HG02885 (cell line): ENCODE data around the gene BCO2.

Experiments used
- ATAC-seq: cut with Tn5 transposase; IDR thresholded peaks from one replicate; pipeline ENCODE4 v1.9.1; 2021; ENCODE audit warnings: mild to moderate bottlenecking; ENCODE audit not compliant: unreplicated experiment, poor library complexity

Gene BCO2

GRCh38 chr11:112238041-112238440 lies 62.7 kb downstream of the BCO2 start:
- ATAC-seq, result no peak

GRCh38 chr11:112241486-112241885 lies 66.2 kb downstream of the BCO2 start:
- ATAC-seq, result no peak

GRCh38 chr11:112247201-112247600 lies 71.9 kb downstream of the BCO2 start:
- ATAC-seq, result no peak

- no peak for ATAC-seq
Observed at GRCh38 chr11:112248201-112248600, 72.9 kb downstream of the BCO2 start.

- no peak for ATAC-seq
Observed at GRCh38 chr11:112249871-112250610, 74.7 kb downstream of the BCO2 start.

GRCh38 chr11:112253605-112254242 lies 78.4 kb downstream of the BCO2 start:
- ATAC-seq, result no peak

- ATAC-seq, result no peak
Observed at GRCh38 chr11:112255067-112255720, 79.9 kb downstream of the BCO2 start.

- no peak for ATAC-seq
Observed at GRCh38 chr11:112260490-112260889, 85.2 kb downstream of the BCO2 start, which contains the start of gene PLET1. Gene PLET1 (minus strand): TSS chr11:112260860. CDS start chr11:112260589, 271 bp downstream.

GRCh38 chr11:112265659-112266409 lies 90.5 kb downstream of the BCO2 start:
- no peak for ATAC-seq

- no peak for ATAC-seq
Observed at GRCh38 chr11:112266410-112266778, 91.1 kb downstream of the BCO2 start.

- no peak for ATAC-seq
Observed at GRCh38 chr11:112267188-112267591, 91.9 kb downstream of the BCO2 start.

- no peak for ATAC-seq
Observed at GRCh38 chr11:112268406-112268805, 93.1 kb downstream of the BCO2 start.
